ENCODE measurements around the gene PIMREG. TPM values are rescaled to one million over a fixed set of nuclear protein-coding genes. Genes with fewer than 3 reads are reported as not detected.

Gene PIMREG
- total RNA-seq, 4 donors from 2014 or later = 16.0 TPM; not detected in 3

DNA sequence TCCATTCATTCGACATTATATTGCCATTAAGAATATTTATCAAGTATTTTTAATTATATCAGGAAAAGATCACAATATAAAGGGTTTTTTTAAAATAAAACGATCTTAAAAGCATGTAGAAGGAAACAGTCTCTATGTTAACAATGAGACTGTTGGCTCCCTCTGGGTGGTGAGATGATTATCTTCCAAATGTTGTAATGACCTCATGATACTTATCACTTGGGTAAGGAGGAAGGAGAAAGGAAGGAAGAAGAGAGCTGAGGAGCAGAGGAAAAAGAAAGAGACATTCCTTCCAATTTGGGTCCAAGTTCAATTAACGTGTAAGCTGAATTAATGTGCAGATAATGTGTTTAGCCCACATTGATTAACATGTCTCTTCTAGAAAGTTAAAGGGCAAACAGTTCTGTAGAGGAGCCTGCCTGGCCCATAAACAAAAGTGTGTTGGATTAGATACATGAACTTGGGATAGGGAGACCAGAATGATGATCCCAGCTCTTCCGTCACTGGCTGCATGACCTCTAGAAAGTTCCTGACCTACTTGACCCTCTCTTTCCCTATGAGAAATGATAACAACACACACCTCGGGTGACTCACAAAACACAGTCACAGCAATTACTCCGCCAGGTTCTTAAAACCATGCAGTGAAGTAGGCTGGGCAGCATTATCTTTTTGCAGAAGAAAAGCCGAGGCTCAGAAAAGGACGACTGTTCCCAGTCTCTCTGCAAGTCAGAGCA is 32.0 kb downstream of the PIMREG start:
- TF ChIP-seq POLR2A (IDR thresholded peaks at IDR 0.05) = no peak
- TF ChIP-seq, protein P1, sequence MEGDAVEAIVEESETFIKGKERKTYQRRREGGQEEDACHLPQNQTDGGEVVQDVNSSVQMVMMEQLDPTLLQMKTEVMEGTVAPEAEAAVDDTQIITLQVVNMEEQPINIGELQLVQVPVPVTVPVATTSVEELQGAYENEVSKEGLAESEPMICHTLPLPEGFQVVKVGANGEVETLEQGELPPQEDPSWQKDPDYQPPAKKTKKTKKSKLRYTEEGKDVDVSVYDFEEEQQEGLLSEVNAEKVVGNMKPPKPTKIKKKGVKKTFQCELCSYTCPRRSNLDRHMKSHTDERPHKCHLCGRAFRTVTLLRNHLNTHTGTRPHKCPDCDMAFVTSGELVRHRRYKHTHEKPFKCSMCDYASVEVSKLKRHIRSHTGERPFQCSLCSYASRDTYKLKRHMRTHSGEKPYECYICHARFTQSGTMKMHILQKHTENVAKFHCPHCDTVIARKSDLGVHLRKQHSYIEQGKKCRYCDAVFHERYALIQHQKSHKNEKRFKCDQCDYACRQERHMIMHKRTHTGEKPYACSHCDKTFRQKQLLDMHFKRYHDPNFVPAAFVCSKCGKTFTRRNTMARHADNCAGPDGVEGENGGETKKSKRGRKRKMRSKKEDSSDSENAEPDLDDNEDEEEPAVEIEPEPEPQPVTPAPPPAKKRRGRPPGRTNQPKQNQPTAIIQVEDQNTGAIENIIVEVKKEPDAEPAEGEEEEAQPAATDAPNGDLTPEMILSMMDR (IDR thresholded peaks at IDR 0.05) = no peak
- Histone ChIP-seq H3K36me3 (no peaks in the 10 kb centered on the region), H3K27ac (no peak overlapping the region), H3K27me3 (no peaks in the 10 kb centered on the region), H3K4me3 (no peak overlapping the region), H3K9me3 (no peaks in the 10 kb centered on the region), H3K4me1 (no peaks in the 10 kb centered on the region)
- intact Hi-C loops (cut with DNase I; ENCODE audit: low total_unique reads) = no loop called here
- no peak for DNase-seq

DNA sequence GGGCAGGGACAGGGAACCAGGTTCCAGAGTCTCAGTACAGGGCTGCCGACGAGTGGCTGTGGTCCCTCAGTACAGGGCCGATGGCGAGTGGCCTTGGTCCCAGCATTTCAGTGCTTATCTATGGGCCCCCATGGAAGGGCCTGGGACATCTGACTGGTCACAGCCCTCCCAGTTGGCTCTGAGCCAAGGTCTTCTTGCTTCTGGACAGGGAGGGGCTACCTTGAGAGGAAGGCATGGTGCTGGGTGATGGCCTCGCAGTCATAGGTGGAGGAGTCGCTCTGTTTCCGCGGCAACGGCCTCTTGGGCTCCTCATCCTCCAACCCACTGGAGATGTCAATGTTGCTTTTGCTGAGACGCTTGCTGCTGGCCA is 32.5 kb downstream of the PIMREG start:
- H3K27me3 ChIP-seq = no peaks in the 10 kb centered on the region
- intact Hi-C loops (cut with DNase I; ENCODE audit: low total_unique reads) = no loop called here
- no peaks in the 10 kb centered on the region for H3K36me3 ChIP-seq
- no peaks in the 10 kb centered on the region for H3K4me1 ChIP-seq
- no peak overlapping the region for H3K4me3 ChIP-seq
- TF ChIP-seq, protein P1 (IDR thresholded peaks at IDR 0.05) = no peak
- TF ChIP-seq POLR2A (IDR thresholded peaks at IDR 0.05) = no peak
- H3K9me3 ChIP-seq = no peaks in the 10 kb centered on the region
- no peak for DNase-seq
- H3K27ac ChIP-seq = no peak overlapping the region

DNA sequence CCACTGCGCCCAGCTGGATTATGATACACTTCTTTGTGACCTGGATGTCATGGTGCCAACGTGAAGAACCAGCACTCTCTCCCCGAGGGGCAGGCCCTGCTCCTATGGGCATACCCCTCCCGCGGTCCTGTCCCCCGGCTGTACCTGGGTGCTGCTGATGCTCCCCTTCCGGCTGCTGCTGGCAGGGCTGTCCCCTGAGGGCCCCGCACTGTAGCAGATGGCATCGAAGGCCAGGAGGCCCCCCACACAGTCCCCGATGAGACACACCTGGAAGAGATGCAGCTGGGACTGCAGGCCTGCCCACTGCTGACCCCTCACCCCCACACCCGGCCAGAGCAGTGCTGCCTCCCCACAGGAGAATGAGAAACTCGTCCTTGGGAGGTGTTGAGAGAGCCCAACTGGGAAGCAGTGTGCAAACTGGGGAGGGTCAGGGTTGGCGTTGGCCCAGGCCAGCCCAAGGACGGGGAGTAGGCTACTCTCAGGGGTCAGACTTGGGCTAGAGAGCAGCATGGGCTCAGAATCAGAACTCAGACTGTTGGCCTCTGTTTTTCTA is 33.7 kb downstream of the PIMREG start:
- no peak for DNase-seq

DNA sequence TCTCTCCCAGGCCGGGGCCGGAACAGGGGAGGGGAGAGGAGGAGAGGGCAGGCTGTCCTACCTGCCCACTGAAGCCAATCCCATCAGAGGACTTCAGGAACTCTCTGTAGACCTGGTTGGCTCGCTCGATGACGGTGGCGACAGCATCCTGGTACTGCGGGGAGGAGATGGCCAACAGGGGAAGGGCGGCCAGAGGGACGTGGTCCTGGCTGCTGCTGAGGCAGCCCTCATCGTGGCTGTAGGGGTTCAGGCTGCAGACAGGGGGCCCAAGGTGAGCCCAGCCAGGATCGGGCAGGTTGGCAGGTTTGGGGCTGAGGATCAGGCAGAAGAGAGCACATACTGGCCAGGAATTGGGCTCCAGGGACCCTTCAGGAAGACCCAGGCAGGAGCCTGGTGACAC is 34.2 kb downstream of the PIMREG start:
- intact Hi-C loops (cut with DNase I; ENCODE audit: low total_unique reads) = no loop called here
- TF ChIP-seq POLR2A (IDR thresholded peaks at IDR 0.05) = no peak
- TF ChIP-seq, protein P1 (IDR thresholded peaks at IDR 0.05) = no peak

More for the DNA sequence above, 33.7 kb downstream of the PIMREG start:
- no peak for TF ChIP-seq POLR2A (IDR thresholded peaks at IDR 0.05)
- TF ChIP-seq, protein P1 (IDR thresholded peaks at IDR 0.05) = no peak
- Histone ChIP-seq H3K9me3 (no peaks in the 10 kb centered on the region), H3K4me3 (no peak overlapping the region), H3K27ac (no peak overlapping the region), H3K36me3 (no peaks in the 10 kb centered on the region), H3K4me1 (no peaks in the 10 kb centered on the region), H3K27me3 (no peaks in the 10 kb centered on the region)
- intact Hi-C loops (cut with DNase I; ENCODE audit: low total_unique reads) = no loop called here

DNA sequence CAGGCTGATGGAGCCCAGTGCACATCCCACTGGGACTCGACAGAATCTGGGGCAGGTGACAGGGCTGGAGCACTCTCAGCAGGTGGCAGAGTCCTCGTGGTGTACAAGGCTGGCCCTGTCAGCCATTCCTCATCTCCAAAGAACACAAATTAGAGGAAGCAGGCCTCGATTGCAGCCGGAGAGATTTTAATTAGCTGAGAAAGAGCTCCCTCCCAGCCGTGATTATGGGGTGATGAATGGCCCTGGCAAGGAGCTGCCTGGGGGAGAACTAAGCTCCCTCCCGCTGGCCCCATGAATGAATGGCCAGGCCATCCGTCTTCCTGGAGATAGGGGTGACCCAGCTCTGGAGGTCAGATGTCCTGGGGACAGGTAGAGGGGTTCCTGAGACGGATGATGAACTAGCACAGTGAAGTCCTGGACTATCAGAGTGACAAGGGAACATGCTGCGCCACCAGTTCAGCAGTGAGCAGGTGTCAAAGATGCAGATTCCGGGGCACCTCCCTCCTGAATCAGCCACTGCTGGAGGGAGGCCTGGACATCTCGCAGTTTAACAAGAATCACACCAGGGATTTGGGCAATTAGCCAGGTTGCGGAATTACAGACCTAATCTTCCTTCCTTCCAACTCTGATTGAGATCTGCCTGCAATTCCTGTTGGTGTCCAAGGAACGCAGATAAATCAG is 35.5 kb downstream of the PIMREG start:
- DNase-seq = no peak
- no peaks in the 10 kb centered on the region for H3K4me1 ChIP-seq
- H3K27ac ChIP-seq = no peak overlapping the region
- H3K36me3 ChIP-seq = no peaks in the 10 kb centered on the region
- TF ChIP-seq POLR2A (IDR thresholded peaks at IDR 0.05) = no peak
- TF ChIP-seq, protein P1 (IDR thresholded peaks at IDR 0.05) = no peak
- H3K4me3 ChIP-seq = no peak overlapping the region
- H3K27me3 ChIP-seq = no peaks in the 10 kb centered on the region
- no peaks in the 10 kb centered on the region for H3K9me3 ChIP-seq
- intact Hi-C loops (cut with DNase I; ENCODE audit: low total_unique reads) = no loop called here

More for the DNA sequence above, 34.2 kb downstream of the PIMREG start:
- Histone ChIP-seq H3K4me3 (no peak overlapping the region), H3K27ac (no peak overlapping the region), H3K27me3 (no peaks in the 10 kb centered on the region), H3K36me3 (no peaks in the 10 kb centered on the region), H3K9me3 (no peaks in the 10 kb centered on the region), H3K4me1 (no peaks in the 10 kb centered on the region)
- no peak for DNase-seq
